NCI-H2081 (cell line): ENCODE data around the gene MCM5.
"Not testable (repeated sequence)": the region's sequence is repeated elsewhere in the genome, so short reads cannot be mapped to it uniquely, and the experiment has no call there.

Experiments used
- DNase-seq, 2 experiments: peaks; one replicate each; lab custom pipeline; 2025; lab: John Stamatoyannopoulos, UW

MCM5 gene

DNA sequence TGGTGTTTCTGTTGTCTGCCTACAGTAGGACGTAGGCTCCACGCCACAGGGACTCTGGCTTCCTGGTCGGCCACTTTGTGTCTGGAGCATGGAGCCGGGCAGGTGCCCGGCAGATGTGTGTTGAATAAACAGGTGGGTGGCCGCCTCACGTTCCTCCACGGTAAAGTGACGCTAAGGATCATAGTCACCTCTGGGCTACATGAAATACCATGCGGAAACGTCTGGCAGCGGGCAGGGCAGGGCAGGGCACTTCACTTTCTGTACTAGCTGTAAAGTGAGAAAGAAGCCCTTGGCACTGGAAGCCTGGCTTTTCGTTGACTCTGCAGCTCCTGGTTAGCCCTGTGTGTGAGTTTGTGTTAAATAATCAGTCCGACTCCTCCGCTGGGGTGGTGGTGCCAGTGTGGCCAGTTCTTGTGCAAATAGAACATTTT, 52.4 kb downstream of the MCM5 start:
- peak in 1 of 2 experiments; percentile 27 for DNase-seq

DNA sequence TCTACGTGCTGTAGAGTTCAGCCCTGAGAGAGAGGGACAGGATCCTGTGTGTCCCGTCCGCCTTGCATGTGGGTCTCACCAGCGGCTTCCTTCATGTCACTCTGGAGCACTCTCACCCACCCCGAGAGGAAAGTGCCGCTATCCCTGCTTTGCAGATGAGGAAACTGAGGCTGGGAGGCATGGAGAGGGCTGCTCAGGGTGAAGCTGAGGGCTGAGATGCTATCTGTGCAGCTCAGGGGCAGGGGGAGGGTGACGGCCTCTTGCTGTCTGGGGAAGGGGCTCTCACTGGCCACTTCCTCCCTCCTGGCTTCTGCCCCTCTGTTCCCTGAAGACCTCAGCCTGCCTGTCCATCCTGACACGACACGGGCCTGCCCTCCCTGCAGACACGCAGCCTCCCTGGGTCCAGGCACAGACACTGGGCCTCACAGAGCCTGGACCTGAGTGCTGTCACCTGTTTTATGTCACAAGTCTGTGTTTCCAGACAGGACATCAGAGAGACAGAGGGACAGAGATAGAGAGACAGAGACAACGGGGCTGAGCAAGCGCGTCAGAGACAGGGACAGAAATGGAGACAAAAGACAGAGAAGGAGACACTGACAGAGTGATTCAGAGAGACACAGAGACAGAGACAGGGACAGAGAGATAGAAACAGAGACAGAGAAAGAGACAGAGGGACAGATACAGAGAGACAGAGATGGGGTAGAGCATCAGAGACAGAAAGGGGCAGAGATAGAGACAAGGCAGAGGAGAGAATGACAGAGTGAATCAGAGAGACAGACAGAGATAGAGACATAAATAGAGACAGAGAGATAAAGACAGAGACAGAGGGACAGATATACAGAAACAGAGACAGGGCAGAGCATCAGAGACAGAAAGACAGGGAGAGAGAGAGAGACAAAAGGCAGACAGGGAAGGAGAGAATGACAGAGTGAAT, 53.1 kb downstream of the MCM5 start:
- DNase-seq = no peak

DNA sequence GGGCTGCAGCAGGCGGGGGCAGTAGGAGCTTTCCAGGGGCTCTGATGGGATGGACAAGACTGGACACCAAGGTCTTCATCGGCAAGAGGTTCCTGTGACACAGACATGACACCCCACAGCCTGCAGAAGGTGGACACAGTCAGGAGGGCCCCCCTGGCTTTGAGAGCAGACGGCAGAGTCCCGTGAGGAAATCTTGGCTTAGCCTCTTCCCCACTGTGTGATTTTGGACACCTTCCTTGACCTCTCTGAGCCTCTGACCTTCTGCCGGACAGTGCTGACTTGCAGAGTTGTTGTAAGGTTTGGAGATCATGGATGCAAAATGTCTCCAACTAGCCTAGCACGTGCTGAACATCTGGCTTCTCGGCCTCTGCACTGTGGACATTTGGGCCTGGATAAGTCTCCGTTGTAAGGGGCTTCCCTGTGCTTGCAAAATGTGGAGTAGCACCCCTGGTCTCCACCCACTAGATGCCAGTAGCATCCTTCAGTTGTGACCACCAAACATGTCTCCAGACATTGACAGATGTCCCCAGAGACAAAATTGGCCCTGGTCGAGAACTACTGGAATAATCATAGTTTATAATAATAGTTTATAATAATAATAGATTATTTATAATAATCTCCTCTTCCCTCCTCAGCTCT, 54.6 kb downstream of the MCM5 start:
- no peak for DNase-seq

DNA sequence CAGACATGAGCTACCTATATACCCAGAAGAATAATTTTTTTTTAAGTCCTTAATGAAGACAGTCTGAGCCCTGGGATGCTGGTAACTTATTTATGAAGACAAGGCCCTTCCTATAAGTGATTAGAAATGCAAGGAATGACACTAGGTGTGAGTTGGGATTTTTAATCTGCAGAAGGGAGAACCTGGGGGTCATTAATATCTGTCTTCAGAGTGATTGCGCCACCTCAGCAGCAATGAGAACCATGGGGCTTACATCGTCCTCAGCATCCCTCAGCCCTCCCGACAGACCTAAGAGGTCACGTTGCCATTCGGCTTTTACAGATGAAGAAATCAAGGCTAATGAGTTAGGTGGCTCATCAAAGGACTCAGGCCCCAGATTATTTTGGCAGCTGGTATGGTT, 55.6 kb downstream of the MCM5 start:
- no peak for DNase-seq

DNA sequence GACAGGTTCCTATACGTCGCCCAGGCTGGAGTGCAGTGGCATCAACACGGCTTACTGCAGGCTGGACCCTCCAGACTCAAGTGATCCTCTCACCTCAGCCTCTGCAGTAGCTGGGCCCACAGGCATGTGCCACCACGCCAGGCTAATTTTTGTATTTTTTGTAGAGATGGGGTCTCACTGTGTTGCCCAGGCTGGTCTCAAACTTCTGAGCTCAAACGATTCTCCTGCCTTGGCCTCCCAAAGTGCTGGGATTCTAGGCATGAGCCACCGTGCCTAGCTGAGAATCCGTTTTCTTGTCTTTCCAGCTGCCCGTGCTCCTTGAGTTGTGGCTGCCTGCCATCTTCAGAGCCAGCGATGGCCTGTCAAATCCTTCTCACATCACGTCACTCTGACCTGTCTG, 56.8 kb downstream of the MCM5 start:
- no peak for DNase-seq

DNA sequence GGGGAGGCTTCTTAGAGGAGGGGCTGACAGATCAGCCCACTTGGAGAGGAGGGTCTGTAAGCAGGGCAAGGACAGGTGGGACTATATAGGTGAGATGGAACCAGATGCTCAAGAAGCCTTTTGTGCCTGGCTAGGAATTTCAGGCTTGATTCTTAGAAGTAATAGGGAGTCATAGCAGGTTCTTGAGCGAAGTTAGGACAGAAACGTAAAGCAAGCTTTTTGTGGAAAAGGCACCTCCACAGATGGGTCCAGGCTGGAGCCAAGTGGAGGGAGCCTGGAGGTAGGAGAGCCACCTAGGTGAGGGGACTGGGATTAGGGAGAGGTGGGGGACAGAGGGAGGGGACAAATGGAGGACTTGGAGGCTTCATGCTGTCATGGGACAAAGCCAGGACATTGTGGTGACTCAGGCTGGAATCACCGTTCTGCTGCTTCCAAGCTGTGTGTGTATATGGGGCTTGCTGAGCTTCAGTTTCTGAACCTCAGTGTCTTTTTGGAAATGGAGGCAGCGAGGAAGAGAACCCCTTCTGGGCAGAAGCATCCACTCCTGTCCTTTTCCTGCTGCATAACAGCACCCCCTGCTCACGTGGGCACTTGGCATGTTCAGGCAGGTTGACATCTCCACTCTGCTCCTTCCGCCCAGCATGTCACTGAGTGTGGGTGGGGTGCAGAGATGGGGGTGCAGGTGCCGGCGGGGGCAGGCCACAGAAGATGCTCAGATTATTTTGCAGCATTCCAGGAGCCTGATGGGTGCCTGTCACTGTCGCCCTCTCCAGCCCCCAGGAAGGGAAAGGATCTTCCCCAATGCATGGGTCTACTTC, 58.0 kb downstream of the MCM5 start:
- DNase-seq = peak; percentile 56 to 73

DNA sequence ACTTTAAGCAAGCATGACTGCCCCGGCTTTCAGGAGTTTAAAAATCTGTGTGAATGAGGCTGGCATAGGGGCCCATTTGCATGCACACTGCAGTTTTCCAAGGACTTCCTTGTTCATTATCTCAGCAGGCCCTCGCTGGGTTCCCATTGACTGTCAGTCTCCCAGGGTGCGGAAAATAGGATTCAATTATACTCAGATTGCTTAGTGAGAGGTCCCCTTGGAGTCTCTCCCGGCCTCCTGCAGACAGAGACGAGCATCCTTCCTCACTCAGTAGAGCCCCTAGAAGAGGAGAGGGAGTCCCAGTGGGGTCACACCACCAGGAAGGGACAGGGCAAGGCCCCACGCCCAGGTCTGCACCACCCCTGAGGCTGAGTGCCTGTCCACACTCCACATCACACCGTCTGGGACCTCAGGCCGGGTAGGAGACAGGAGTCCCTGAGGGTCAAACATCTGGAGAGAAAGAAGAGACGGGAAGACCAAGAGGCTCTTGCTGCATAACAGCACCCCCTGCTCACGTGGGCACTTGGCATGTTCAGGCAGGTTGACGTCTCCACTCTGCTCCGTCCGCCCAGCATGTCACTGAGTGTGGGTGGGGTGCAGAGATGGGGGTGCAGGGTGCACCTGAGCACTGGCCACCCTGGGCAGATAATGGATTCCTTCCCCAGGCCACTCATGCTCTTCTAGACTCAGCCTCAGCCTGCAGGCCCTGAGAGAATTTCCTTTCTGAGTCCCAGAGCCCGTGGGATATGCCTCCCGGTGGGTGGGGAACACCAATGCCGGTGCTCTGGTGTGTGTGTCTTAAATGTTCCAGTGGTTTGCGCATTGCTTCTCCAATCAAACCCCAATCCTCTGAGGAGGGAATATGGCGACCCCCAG, 58.8 kb downstream of the MCM5 start:
- peak; percentile 66 to 89 for DNase-seq

DNA sequence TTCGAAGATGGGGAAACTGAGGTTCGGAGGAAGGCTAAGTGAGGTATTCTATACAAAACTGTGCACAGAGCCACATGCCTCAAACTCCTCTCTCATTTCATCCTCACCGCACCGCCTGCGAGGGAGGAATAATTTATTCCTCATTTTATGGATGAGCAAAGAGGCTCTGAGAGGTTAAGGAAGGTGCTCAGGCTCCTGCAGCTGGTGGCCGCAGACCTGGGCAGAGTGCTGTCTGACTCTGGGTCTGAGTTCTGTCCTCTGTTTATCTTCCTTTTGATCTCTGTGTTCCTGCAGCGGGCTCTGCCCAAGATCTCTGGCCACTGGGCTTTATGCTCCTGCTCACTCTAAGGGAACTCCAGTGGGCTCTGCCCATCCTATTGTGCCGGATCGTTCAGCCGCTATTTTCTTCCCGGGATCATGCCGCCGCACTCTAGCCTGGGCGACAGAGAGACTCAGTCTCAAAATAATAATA, 59.5 kb downstream of the MCM5 start:
- DNase-seq = no peak

DNA sequence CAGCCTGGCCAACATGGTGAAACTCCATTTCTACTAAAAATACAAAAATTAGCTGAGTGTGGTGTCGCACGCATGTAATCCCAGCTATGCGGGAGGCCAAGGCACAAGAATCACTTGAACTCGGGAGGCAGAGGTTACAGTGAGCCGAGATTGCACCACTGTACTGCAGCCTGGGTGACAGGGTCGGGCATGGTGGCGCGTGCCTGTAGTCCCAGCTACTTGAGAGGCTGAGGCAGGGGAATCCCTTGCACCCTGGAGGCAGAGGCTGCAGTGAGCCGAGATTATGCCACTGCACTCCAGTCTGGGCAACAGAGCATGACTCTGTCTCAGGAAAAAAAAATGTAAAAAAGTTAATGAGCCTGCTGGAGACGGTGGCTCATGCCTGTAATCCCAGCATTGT, 60.0 kb downstream of the MCM5 start:
- not testable (repeated sequence) for DNase-seq

DNA sequence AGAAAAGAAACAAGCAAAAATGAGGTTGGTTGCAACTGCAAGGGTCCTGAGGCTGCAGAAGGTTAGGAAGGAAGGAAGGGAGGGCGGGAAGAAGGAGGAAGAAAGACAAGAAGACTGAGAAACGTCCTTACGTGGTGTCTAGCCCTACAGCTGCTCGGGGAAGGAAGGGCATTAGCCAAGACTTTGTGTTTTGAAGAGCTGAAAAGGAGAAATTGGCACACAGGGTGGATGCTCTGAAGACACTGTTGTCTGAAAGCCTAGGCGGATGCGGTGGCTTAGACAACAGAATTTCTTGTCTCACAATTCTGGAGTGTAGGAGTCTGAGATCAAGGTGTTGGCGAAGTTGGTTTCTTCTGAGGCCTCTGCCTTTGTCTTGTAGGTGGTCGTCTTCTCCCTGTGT, 60.7 kb downstream of the MCM5 start:
- no peak for DNase-seq

DNA sequence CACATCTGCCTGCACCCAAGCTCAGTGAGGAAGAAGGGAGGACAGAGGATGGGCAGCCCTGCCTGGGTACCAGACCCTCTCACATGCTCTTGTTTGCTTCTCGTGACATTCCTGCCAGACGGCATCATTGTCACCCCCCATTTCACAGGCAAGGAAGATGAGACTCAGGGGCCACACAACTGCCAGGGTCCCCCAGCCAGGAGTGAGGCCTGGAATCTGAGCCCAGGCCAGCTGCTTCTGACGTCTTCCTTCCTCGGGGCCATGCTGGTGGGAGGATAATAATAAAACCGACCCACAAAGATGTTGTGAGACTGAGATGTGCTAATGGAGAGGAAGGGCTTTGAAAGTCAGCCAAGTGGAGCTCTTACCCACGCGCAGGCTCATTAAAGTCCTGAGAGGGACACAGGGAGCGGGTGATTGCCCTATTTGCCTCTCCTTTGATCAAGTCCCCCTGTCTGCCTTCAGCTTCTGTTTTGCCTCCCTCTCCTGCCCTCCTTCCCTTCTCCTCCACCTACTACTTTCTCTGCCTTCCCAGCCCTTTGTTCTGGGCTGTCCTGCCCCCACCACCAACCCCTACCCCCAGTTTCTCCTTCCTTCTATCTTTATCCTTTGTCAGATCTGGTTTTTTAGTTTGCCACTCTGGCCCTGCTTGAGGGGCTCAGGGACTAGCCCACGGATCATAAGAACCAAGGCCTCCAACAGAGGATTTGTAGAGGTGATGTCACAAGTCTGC, 62.7 kb downstream of the MCM5 start:
- no peak for DNase-seq

DNA sequence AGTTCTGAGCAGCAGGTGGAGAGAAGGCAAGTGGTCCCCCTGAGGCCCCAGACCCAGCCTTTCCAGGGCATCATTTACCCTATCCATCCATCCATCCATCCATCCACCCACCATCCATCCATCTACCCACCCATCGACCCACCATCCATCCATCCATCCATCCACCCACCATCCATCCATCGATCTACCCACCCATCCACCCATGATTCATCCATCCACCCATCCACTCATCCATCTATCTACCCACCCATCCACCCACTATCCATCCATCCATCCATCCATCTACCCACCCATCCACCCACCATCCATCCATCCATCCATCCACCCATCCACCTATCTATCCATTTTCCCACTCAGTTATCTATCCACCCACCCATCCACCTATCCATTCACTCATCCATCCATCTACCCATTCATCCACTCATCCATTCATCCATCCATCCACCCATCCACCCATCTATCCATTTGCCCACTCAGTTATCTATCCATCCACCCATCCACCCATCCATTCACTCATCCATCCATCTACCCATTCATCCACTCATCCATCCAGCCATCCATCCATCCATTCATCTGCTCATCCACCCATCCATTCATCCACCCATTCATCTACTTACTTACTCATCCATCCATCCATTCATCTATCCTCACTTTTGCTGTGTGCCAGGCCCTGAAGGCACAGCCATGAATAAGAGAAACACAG, 63.4 kb downstream of the MCM5 start:
- no peak for DNase-seq

DNA sequence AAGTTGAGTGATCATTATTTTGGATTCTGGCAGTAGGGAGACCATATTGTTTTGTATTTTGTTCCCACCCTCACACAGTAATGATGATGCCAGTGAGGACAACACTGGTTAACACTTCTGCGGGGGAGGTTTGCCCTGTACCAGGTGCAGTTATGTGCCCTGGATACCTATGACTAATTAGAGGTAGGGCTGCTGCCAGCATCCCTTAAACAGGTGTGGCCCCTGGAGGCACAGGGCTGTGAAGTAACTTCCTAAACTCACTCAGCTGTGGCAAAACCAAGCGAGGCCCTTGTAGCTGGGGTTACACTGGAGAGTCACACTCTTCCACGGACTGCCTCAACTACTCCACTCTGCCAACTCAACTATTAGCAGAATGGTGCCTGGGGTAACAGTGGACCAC, 64.5 kb downstream of the MCM5 start:
- DNase-seq = no peak

DNA sequence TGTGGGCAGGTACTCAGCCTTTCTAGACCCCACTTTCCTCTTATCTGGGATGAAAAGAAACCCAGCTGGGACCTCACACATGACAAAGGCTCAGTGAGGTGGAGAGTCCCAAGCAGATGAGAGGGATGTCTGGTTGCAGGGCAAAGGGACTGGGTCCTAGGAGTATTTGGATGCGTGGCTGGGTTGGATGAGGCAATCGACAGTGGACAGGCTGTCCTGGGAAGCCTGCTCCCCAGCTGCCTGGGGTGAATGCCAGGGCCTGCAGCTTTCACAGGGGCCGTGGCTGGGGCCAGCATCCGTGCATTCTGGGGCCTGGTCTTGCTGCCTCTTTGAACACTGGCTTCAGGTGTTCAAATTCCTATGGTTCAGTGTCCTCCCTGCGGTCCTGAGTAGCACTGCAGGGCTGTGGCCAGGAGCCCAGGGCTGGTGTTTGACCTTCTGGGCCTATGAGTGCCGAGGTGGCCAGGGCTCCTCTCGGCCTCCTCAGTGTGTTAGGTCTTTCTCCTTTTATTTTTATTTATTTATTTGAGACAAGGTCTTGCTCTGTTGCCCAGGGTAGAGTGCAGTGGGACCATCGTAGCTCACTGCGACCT, 65.3 kb downstream of the MCM5 start:
- DNase-seq = no peak

DNA sequence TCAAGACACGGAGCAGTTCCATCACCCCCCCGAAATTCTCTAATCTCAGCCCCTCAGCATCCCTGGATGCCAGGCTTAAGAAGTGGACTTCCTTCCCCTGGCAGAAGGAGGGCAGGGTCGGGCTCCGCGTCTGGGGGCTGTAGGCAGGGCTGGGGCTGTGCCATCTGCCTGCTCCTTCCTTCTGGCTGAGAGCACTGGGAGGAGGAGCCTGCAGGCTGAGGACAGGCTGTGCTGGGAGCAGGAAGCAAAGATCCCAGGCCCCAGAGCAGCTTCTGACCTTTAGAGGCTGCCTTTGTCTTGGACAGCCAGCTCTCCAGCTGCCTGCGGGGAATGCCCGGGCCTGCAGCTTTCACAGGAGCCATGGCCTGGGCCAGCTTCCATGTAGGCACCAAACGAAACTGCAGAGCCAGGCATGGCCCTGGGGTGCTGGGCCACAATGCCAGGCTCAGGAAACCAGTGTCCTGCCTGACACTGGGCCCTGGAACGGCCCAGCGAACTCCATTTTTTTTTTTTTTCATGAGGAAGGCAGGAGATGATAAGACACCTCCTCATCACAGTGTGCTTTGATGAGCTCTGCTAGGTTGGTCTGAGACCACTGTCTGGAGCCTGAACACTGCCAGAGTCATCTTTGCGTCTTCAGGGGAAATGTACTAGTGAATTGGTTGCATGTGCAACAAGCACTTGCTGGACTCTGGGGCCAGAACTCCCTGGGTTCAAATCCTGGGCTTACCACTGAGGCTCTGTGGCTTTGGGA, 67.9 kb downstream of the MCM5 start:
- no peak for DNase-seq

DNA sequence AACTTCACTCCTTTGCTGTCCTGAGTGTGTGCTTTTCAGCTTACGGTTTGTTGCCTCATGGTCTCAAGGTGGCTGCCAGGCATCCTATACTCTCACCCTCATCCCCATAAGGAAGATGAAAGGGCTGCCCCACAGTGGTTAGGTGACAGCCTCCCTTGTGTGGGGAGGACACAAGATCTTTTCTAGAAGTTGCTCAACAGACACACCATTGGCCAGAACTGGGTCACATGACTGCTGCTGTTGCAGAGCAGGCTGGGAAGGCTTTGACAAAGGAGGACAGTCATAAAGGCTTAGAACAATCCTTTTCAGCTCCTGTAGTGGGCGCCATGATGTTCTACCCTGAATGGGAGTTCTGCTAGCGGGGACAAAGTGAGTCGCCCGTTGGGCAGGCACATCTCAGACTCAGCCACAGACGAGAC, 71.0 kb downstream of the MCM5 start:
- DNase-seq = no peak

DNA sequence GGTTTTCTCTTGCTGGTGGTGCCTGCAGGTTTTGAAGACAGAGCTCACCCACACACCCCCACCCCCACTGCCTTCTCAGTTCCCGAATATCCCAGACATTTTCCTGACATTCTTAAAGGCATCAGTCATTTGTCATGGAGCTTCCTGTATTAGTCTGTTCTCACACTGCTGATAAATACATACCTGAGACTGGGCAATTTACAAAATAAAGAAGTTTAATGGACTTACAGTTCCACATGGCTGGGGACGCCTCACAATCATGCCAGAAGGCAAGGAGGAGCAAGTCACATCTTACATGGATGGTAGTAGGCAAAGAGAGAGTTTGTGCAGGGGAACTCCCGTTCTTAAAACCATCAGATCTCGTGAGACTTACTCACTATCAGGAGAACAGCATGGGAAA, 71.6 kb downstream of the MCM5 start:
- not testable (repeated sequence) for DNase-seq

DNA sequence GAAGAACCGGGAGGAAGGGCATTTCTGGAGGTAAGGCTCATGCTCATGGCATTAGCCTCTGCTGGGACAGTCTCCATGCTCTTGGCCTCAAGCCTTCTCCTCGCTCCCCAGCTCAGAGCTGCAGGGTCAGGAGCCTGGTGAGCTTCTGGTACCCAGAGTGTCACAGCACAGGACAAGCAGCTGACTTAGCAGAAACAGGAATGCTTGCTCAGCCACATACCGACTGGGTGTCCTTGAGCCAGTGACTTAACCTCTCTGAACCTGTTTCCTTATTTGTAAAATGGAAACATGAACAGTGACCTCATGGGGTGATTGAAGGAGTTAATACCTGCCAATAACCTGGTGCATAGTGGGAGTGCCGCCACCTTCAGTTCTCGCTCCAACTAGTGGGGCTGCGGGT, 72.5 kb downstream of the MCM5 start:
- DNase-seq = no peak

DNA sequence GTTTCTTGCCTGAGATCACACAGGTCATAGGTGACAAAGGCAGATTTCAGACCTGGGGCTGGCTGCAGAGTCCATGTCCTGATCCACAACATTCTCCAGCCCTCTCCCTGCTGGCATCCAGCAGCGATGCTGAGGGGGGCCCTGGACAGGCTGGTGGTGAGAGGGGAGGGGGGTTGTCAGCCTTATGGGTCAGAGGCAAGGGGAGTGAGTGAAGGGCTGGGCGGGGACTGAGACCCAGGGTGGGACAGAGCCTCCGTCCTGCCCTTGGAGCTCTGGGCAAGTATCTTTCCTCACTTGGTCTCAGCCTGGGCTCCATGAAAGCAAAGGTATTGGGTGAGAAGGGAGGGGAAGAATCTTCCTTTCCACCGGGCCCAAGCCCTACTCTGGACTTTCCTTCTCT, 74.0 kb downstream of the MCM5 start:
- DNase-seq = no peak
